Measurements from ENCODE around the gene SPATS1. TPM values are rescaled to one million over a fixed set of nuclear protein-coding genes. Genes with fewer than 3 reads are reported as not detected.

The SPATS1 gene
- polyA plus RNA-seq: not detected

- H3K27ac ChIP-seq (ENCODE audit: low read depth, low read length): no peak within 1 kb of the TSS
- WGBS, 3 donors: 3 to 9% (median 5%) methylated on average over 31 of the region's 31 CpGs
Measured at GRCh38 chr6:44342489-44342888, at the start of gene SPATS1. TSS of gene SPATS1 (plus strand) at chr6:44342650. CDS start at chr6:44343096, 446 bp downstream.

- no peak overlapping the region for H3K27ac ChIP-seq (ENCODE audit: low read depth, low read length)
- WGBS, 3 donors: 77 to 83% (median 82%) methylated on average over 4 of the region's 4 CpGs
Measured at GRCh38 chr6:44292661-44293365, 49.6 kb upstream of the SPATS1 start.

GRCh38 chr6:44294832-44295791, 47.3 kb upstream of the SPATS1 start:
- 62 to 77% (median 72%) methylated on average over 7 of the region's 7 CpGs for WGBS, 3 donors

GRCh38 chr6:44297063-44298038, 45.1 kb upstream of the SPATS1 start:
- H3K27ac ChIP-seq (ENCODE audit: low read depth, low read length): no peak overlapping the region
- WGBS, 3 donors: 1 to 2% (median 1%) methylated on average over 68 to 86 of the region's 86 CpGs

More at GRCh38 chr6:44294832-44295791, 47.3 kb upstream of the SPATS1 start:
- H3K27ac ChIP-seq (ENCODE audit: low read depth, low read length): no peak overlapping the region

DNA sequence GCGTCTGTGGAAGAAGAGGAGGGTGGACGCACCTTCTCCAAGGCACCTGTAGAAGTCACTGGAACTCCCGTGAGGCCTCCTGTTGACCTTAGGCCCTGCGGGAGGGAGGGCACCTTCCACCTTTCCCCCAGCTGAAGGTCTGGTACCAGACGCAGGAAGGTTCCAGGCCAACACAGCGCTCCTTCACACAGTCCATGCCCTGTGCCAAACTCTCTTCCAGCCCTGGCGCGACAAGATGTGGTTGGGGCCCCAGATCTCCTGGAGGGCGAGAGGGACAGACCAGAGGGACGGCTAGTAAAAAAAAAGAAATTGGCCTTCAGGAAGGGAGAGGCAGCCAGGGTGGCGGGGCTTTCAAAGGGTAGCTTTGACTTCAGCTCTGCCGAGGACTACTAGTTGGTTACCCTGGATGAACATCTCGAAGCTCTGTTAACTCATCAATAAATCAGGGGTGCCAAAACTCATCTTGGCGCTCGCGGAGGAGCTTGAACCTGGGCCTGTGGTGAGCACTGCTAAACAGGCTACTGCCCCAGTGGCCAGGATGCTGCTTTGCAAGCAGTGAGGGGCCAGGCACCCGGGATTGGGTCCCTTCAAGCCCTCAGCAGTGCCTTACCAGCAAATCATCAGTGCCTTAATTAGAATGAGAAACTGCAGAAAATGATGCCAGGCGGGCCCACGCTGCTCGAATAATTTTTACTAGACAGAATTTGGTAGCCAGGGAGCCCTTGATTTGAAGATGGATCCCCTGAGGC, 44.2 kb upstream of the SPATS1 start:
- WGBS, 3 donors: 35 to 44% (median 40%) methylated on average over 20 of the region's 20 CpGs
- H3K27ac ChIP-seq (ENCODE audit: low read depth, low read length): no peak overlapping the region

DNA sequence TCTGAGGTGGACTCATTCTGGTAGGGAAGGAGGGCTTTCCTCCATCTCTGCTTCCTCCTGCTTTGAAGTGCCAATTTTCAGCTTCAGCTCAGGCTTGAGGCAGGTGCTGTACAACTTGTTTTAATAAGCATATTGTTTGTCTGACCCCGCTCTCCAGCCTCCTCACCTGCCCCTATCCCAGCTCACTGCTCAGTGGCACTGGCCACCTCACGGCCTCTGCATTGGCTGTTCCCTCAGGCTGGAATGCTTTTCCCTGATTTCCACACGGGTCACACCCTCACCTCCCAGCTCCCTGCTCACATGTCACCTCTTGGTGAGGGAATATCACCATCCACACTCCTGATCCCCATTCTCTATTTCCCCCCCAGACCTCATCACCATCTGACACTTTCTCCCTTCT, 43.6 kb upstream of the SPATS1 start:
- WGBS, 3 donors: 73 to 89% (median 82%) methylated on average over 3 of the region's 3 CpGs
- no peak overlapping the region for H3K27ac ChIP-seq (ENCODE audit: low read depth, low read length)

GRCh38 chr6:44300292-44300823, 42.1 kb upstream of the SPATS1 start:
- no peak overlapping the region for H3K27ac ChIP-seq (ENCODE audit: low read depth, low read length)
- 84 to 88% (median 88%) methylated on average over 7 of the region's 7 CpGs for WGBS, 3 donors

DNA sequence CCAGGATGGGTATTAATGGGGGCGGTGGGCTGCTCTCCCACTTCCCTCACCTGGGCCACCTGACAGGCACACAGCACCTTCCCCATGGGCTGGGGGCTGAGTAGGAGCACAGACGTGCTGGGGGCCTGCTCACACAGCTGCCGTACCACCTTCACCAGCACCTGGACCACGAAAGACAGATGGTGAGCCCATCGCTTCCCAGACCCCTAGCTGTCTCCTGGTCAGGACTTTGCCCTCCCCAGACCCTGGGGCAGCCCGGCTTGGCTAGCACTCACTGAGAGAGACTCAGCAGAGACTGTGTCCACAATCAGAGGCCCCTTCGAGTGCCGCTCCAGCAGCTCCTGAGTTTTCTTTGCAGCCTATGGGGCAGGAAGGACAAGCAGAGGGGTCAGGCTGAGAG, 41.3 kb upstream of the SPATS1 start:
- no peak overlapping the region for H3K27ac ChIP-seq (ENCODE audit: low read depth, low read length)
- 89 to 99% (median 93%) methylated on average over 7 to 8 of the region's 8 CpGs for WGBS, 3 donors

GRCh38 chr6:44301782-44302564, 40.5 kb upstream of the SPATS1 start:
- 89 to 93% (median 92%) methylated on average over 14 of the region's 14 CpGs for WGBS, 3 donors
- no peak overlapping the region for H3K27ac ChIP-seq (ENCODE audit: low read depth, low read length)

DNA sequence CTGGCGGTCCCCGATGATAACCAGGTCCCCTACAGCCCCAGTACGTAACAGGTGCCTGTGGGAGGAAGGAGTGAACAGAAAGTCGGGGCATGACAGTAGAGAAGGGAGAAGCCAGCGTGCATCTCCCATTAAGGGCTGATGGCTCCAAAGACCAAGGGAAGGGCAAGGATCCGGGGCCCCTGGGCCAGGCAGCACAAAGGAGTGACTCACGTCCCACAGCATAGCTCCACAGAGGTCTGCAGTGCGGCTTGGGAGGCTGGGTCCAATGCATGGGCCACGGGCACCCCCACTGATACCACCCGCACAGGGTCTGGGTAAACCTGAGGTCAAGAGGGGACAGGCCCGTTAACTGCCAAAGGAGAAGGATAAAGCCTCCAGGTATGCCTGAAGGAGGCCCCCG, 39.6 kb upstream of the SPATS1 start:
- WGBS, 3 donors: 92 to 97% (median 96%) methylated on average over 12 of the region's 12 CpGs
- H3K27ac ChIP-seq (ENCODE audit: low read depth, low read length): no peak overlapping the region

DNA sequence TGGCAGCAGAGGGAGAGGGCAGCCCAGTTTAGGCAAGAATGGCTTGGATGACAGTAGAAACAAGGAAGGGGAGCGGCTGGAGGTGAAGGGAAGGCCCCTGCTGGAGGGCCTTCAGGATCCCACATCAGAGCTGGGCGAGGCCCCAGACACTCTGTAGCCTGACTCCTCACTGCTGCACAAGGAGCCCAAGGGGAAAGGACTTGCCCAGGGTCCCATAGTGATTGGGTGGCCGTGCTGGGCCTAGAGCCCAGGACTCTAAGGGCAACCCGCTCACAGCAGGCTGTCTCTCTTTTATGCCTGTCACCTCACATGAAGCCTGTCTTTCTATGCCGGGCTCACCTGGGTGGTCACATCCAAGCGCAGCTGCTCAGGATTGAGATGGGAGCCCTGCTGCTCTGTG, 38.6 kb upstream of the SPATS1 start:
- no peak overlapping the region for H3K27ac ChIP-seq (ENCODE audit: low read depth, low read length)
- WGBS, 3 donors: 96 to 98% (median 97%) methylated on average over 6 of the region's 6 CpGs

DNA sequence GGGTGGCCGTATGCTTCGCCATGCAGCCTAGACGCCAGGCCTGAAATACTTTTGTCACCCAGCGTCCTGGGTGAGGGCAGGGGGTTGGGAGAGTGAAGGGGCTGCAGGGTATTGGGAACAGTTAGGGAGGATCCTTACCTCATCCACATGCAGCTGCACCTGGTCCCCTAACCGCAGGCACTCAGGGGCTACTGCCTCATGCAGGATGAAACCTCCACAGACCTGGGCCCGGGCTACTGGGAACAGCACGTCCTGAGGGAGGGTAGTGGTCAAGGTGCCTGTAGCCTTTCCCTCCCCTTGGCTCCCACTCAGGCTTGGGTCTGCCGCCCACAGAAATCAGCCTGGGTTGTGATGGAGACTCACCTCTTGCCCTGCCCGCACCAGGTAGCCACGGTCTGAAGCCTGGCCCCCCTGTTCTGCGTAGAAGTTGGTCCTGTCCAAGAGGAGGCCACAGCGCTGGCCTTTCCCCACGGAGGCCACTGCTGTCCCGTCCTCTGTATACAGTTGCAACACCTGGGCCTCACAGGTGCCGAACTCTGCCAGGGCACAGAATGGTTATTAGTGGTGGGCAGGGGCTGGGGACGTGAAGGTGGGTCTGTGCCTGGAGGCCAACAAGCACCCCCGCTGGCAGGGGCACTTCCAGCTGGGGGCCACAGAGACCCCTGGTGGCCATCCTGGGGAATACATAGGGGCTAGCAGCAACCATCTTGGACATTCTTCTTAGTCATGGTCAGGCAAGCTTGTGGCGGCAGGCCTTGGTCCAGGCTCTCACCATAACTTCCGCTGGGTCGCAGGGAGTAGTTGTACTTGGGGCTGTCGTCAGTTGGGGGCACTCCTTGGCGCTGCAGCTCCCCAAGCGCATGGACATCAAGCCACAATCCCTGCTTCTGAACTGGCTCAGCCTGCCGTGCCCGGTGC, 37.9 kb upstream of the SPATS1 start:
- 83 to 87% (median 84%) methylated on average over 25 of the region's 25 CpGs for WGBS, 3 donors
- no peak overlapping the region for H3K27ac ChIP-seq (ENCODE audit: low read depth, low read length)

- no peak overlapping the region for H3K27ac ChIP-seq (ENCODE audit: low read depth, low read length)
- 81 to 88% (median 83%) methylated on average over 5 of the region's 5 CpGs for WGBS, 3 donors
Measured at GRCh38 chr6:44305200-44305725, 37.2 kb upstream of the SPATS1 start.

DNA sequence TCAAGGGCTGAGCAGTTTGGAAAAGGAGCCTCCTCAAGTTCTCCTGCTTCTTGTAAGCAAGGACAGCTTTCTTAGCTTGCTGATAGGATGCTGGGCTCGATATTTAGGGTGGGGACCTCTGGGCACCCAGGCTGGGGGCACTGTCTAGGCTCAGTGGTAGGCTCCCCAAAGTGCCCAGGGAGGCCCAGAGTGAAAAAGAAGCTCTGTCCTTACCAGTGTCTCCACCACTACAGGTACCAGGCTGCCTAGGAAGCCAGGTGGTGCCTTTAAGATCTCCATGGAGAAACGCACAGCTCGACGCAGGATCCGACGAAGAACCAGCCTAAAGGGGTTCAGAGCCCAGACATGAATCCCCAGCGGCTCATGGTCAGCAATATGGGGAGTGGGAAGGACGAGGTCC, 35.7 kb upstream of the SPATS1 start:
- WGBS, 3 donors: 89 to 92% (median 92%) methylated on average over 8 of the region's 8 CpGs
- no peak overlapping the region for H3K27ac ChIP-seq (ENCODE audit: low read depth, low read length)

DNA sequence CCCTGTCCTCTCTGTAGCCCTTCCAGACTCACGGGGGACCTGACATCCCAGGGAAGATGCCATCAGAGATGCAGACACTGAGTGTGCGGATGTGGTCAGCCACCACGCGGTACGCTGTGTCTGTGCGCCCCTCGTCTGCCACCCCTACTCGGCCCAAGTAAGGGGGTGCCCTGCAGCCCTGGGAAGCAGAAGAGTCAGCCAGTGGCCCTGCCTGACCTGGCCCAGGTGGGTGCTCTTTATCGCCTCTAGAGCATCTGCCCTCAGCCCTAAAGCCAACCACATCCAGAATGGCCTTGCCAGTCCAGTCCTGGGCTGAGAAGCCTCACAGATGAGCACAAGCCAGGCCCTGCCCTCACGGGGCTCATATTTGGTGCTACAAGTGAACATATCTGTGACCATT, 35.2 kb upstream of the SPATS1 start:
- WGBS, 3 donors: 96 to 97% (median 96%) methylated on average over 9 to 10 of the region's 10 CpGs
- H3K27ac ChIP-seq (ENCODE audit: low read depth, low read length): no peak overlapping the region

DNA sequence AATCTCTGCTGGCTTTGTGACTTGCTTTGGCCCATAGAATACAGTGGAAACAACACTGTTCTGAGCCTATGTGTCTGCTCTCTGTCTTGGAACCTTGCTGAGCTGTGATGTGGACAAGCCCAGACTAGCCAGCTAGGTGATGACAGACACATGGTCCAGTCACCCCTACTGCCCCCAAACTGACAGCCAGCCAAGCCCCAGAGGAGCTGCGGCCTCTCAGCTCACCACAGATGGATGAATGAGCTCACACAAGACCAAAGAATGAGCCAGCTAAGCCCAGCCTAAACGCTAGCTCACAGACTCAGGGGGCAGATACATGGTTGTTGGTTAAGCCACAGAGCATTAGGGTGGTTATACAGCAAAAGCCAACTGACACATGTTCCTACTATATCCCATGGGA, 33.4 kb upstream of the SPATS1 start:
- H3K27ac ChIP-seq (ENCODE audit: low read depth, low read length): no peak overlapping the region
- 85 to 93% (median 92%) methylated on average over 2 of the region's 2 CpGs for WGBS, 3 donors
